Fibroblast of lung (primary cell): ENCODE measurements around the gene CNTF. TPM values are rescaled to one million over a fixed set of nuclear protein-coding genes. Genes with fewer than 3 reads are reported as not detected.

Experiments
- DNase-seq, 2 donors: peaks; one replicate each; pipeline versions ENCODE4 v3.0.0 to v3.0.0-alpha.2; 2010; ENCODE audit warnings: low read depth in 2 of 2
- H2AFZ ChIP-seq: 2 replicates; pipeline ENCODE4 v1.5.1; 2012; ENCODE audit warnings: low read length, control low read depth, inconsistent platforms
- H3K27ac ChIP-seq: 2 replicates; pipeline ENCODE4 v1.5.1; 2011; ENCODE audit warnings: low read length, control low read depth; ENCODE audit not compliant: insufficient read depth
- H3K27me3 ChIP-seq: 2 replicates; pipeline ENCODE4 v1.5.1; 2011; ENCODE audit warnings: mild to moderate bottlenecking, low read length; ENCODE audit not compliant: control insufficient read depth, insufficient read depth
- H3K36me3 ChIP-seq: 2 replicates; pipeline ENCODE4 v1.5.1; 2011; ENCODE audit warnings: low read length; ENCODE audit not compliant: control insufficient read depth, insufficient read depth
- H3K4me1 ChIP-seq: 2 replicates; pipeline ENCODE4 v1.5.1; 2011; ENCODE audit warnings: low read length; ENCODE audit not compliant: control insufficient read depth, insufficient read depth; ENCODE audit errors: extremely low read depth
- H3K4me2 ChIP-seq: 2 replicates; pipeline ENCODE4 v1.5.1; 2011; ENCODE audit warnings: low read length, control low read depth; ENCODE audit not compliant: insufficient read depth; ENCODE audit errors: extremely low read depth
- H3K4me3 ChIP-seq, 4 experiments: fragments of 200-600 bp in 1 of 4; sonication (generic) in 1 of 4; replicated peaks in 1 of 4; 2 replicates each; pipeline ENCODE4 v1.5.1; 2011 to 2016; ENCODE audit warnings: low read length in 4 of 4, low read depth in 3 of 4, mild to moderate bottlenecking in 3 of 4, control low read depth in 2 of 4, inconsistent platforms in 1 of 4, mixed read lengths in 1 of 4; ENCODE audit not compliant: insufficient read depth in 1 of 4; ENCODE audit errors: control extremely low read depth in 1 of 4
- H3K79me2 ChIP-seq: 2 replicates; pipeline ENCODE4 v1.5.1; 2012; ENCODE audit warnings: mild to moderate bottlenecking, low read length, inconsistent platforms; ENCODE audit not compliant: control insufficient read depth, insufficient read depth
- H3K9ac ChIP-seq: 2 replicates; pipeline ENCODE4 v1.5.1; 2011; ENCODE audit warnings: mild to moderate bottlenecking, low read length, control low read depth; ENCODE audit not compliant: insufficient read depth
- H3K9me3 ChIP-seq: 2 replicates; pipeline ENCODE4 v1.5.1; 2012; ENCODE audit warnings: low read depth, low read length; ENCODE audit not compliant: control insufficient read depth, insufficient read depth
- H4K20me1 ChIP-seq: 2 replicates; pipeline ENCODE4 v1.5.1; 2011; ENCODE audit warnings: low read length; ENCODE audit not compliant: control insufficient read depth, insufficient read depth; ENCODE audit errors: extremely low read depth
- CTCF ChIP-seq, 2 donors: IDR thresholded peaks in 1 of 2; conservative IDR thresholded peaks in 1 of 2; 1 replicate in 1 of 2; 2 replicates in 1 of 2; pipeline ENCODE4 v1.5.1; 2011 to 2012; ENCODE audit warnings: low read length in 2 of 2, control low read depth in 1 of 2, inconsistent platforms in 1 of 2, low read depth in 1 of 2, mild to moderate bottlenecking in 1 of 2
- EZH2 ChIP-seq: IDR thresholded peaks from 2 replicates; pipeline ENCODE4 v1.5.1; 2012; ENCODE audit warnings: low read length, control low read depth, mild to moderate bottlenecking; ENCODE audit errors: missing control alignments
- polyA plus RNA-seq, 2 donors: library from polyadenylated mRNA; depleted of rRNA in 1 of 2; stranded (reverse) in 1 of 2; unstranded in 1 of 2; fragments of >200 nt; gene quantifications; 2 replicates each; pipeline ENCODE4 v1.2.1, GENCODE V29; 2011 to 2012; ENCODE audit warnings: missing spikeins in 1 of 2
- total RNA-seq: library from RNA; depleted of rRNA; stranded (reverse); fragments of >200 nt; gene quantifications from 2 replicates; pipeline ENCODE4 v1.2.1, GENCODE V29; 2014

The CNTF gene
- total and polyA plus RNA-seq, 2 donors (not counting 1 experiment from before 2014, with no cell fraction given): 0.73 to 1.2 TPM

- H3K4me1 ChIP-seq: peaks cover 8% of the 10 kb centered on the region
- DNase-seq: no peak
- no peak overlapping the region for H3K4me3 ChIP-seq
- H3K9ac ChIP-seq: no peak overlapping the region
- H3K79me2 ChIP-seq: peaks cover 95% of the 10 kb centered on the region
- TF ChIP-seq CTCF (conservative IDR thresholded peaks at IDR 0.05 in 1 of 2, IDR thresholded peaks at IDR 0.05 in 1 of 2; ENCODE audit: low read depth in 1 of 2, low read length in 2 of 2): no peak
- TF ChIP-seq EZH2: no peak
- H3K27ac ChIP-seq: no peak overlapping the region
- H3K27me3 ChIP-seq: no peaks in the 10 kb centered on the region
- no peaks in the 10 kb centered on the region for H3K9me3 ChIP-seq
- no peaks in the 10 kb centered on the region for H4K20me1 ChIP-seq
- H2AFZ ChIP-seq: no peak overlapping the region
- H3K36me3 ChIP-seq: peaks cover 2% of the 10 kb centered on the region
- no peak overlapping the region for H3K4me2 ChIP-seq
These were observed 29.5 kb upstream of the CNTF start for GRCh38 chr11:58592760-58593472.

- Histone ChIP-seq H3K36me3 (peaks cover 2% of the 10 kb centered on the region), H3K4me1 (peaks cover 8% of the 10 kb centered on the region), H3K27ac (no peak overlapping the region), H3K4me3 (no peak overlapping the region), H3K9ac (no peak overlapping the region), H3K27me3 (no peaks in the 10 kb centered on the region), H3K4me2 (no peak overlapping the region), H3K9me3 (no peaks in the 10 kb centered on the region), H3K79me2 (peaks cover 92% of the 10 kb centered on the region), H4K20me1 (no peaks in the 10 kb centered on the region), H2AFZ (no peak overlapping the region)
- TF ChIP-seq EZH2 (no peak), CTCF (conservative IDR thresholded peaks at IDR 0.05 in 1 of 2, IDR thresholded peaks at IDR 0.05 in 1 of 2; ENCODE audit: low read depth in 1 of 2, low read length in 2 of 2) (no peak)
- DNase-seq: no peak
These were observed 27.6 kb upstream of the CNTF start for GRCh38 chr11:58594826-58595225.

GRCh38 chr11:58596621-58597020 is 25.8 kb upstream of the CNTF start:
- no peaks in the 10 kb centered on the region for H4K20me1 ChIP-seq
- peaks cover 8% of the 10 kb centered on the region for H3K4me1 ChIP-seq
- H3K79me2 ChIP-seq: peaks cover 92% of the 10 kb centered on the region
- H3K27me3 ChIP-seq: no peaks in the 10 kb centered on the region
- H3K4me2 ChIP-seq: no peak overlapping the region
- H3K9me3 ChIP-seq: no peaks in the 10 kb centered on the region
- no peak overlapping the region for H2AFZ ChIP-seq
- no peak overlapping the region for H3K27ac ChIP-seq
- TF ChIP-seq EZH2 (no peak), CTCF (conservative IDR thresholded peaks at IDR 0.05 in 1 of 2, IDR thresholded peaks at IDR 0.05 in 1 of 2; ENCODE audit: low read depth in 1 of 2, low read length in 2 of 2) (no peak)
- DNase-seq: no peak
- peaks cover 2% of the 10 kb centered on the region for H3K36me3 ChIP-seq
- no peak overlapping the region for H3K4me3 ChIP-seq
- H3K9ac ChIP-seq: no peak overlapping the region
